GM12873 (cell line): ENCODE data around the gene ZNF738.

Source experiments
- CTCF ChIP-seq: IDR thresholded peaks from 2 replicates; pipeline ENCODE4 v1.5.1; 2012; ENCODE audit warnings: low read depth, mild to moderate bottlenecking, moderate library complexity, low read length, control low read depth; ENCODE audit not compliant: insufficient read depth; ENCODE audit errors: missing control alignments

ZNF738 gene

DNA sequence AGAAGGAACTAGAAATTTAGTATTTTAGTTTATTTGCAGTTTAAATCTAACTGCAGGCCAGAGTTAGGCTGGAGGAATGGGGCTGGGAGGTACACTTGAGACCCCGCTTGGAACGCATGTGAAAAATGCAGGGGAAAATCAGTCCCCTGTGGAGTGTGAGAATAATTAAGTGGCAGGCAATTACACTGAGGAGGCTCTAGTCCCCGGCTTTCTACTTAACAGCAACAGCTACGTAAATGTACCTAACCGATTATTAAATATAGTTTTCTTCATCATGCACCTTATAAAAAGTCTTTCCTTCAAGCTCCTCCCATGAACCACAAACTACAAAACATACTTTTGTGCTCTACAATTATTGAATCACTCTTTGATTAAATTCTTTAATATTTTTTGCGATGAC lies 30.4 kb upstream of the ZNF738 start:
- TF ChIP-seq CTCF = no peak

GRCh38 chr19:21328885-21329605 lies 29.8 kb upstream of the ZNF738 start, which contains the start of gene ZNF708:
ZNF708 (minus strand) TSS chr19:21329410; CDS start chr19:21329212, 198 bp downstream.
- no peak for TF ChIP-seq CTCF

GRCh38 chr19:21335721-21336120 lies 23.1 kb upstream of the ZNF738 start:
- TF ChIP-seq CTCF = peak; percentile 18

- TF ChIP-seq CTCF = no peak
Measured at GRCh38 chr19:21352830-21353229, 6.0 kb upstream of the ZNF738 start.

DNA sequence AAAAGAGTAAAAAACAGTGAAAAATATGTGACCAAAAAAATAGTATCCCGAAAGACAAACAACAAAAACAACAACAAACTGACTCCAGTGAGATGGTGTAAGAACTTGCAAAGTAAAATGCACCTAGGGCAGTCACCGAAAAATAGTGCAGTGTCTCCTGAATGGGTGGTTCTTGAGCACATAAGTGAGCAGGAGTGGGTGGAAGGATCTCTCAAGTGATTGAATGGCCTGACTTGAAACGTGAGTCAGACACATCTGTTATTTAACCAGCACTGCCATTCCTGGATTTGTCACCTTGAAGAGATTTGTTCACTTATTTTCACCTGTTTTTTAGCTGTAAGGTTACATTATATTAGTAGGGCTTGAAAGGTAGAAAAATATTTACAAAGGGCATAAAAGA lies 3.5 kb downstream of the ZNF738 start:
- no peak for TF ChIP-seq CTCF

DNA sequence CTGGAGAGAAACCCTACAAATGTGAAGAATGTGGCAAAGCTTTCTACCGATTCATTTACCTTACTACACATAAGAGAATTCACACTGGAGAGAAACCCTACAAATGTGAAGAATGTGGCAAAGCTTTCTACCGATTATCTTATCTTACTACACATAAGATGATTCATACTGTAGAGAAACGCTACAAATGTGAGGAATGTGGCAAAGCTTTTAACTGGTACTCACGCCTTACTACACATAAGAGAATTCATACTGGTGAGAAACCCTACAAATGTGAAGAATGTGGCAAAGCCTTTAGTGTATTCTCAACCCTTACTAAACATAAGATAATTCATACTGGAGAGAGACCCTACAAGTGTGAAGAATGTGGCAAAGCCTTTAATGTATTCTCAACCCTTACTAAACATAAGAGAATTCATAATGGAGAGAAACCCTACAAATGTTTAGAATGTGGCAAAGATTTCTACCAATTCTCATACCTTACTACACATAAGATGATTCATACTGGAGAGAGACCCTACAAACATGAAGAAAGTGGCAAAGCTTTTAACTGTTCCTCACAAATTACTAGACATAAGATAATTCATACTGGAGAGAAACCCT lies 25.3 kb downstream of the ZNF738 start:
- TF ChIP-seq CTCF = no peak

DNA sequence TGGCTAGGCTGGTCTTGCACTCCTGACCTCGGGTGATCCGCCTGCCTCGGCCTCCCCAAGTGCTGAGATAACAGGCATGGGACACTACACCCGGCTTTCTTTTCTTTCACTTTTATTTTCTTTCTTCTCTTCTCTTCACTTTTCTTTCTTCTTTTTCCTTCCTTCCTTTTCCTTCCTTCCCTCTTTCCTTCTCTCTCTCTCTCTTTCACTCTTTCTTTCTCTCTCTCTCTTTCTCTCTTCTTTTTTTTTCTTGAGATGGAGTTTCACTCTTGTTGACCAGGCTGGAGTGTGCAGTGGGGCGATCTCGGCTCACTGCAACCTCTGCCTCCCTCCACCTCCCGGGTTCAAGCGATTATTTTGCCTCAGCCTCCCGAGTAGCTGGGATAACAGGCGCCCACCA lies 37.3 kb downstream of the ZNF738 start:
- no peak for TF ChIP-seq CTCF
